GM12878 (cell line): ENCODE results near the gene MMD. TPM values are rescaled to one million over a fixed set of nuclear protein-coding genes. Genes with fewer than 3 reads are reported as not detected.

Experiments used
- ASH2L ChIP-seq: fragments of 300-600, 200-600 bp; sonication (generic); IDR thresholded peaks from 2 replicates; pipeline ENCODE4 v1.6.1; 2017; ENCODE audit warnings: low read depth, mild to moderate bottlenecking, borderline replicate concordance
- ATF2 ChIP-seq: IDR thresholded peaks from 2 replicates; pipeline ENCODE4 v1.6.1; 2012; ENCODE audit warnings: low read length, inconsistent platforms
- CREM ChIP-seq: IDR thresholded peaks from 2 replicates; pipeline ENCODE4 v1.6.1; 2014; ENCODE audit warnings: antibody characterized with exemption, low read depth
- E2F4 ChIP-seq: IDR thresholded peaks from 2 replicates; pipeline ENCODE4 v1.6.1; 2012; ENCODE audit warnings: low read depth, low read length, improper control_type of control experiment
- EZH2 ChIP-seq: IDR thresholded peaks from 2 replicates; pipeline ENCODE4 v1.6.1; 2012; ENCODE audit warnings: low read depth, mild to moderate bottlenecking, control low read depth, inconsistent platforms, low read length, borderline replicate concordance; ENCODE audit not compliant: control insufficient read depth
- FOXK2 ChIP-seq: fragments of 450-650 bp; IDR thresholded peaks from 2 replicates; pipeline ENCODE4 v1.6.1; 2017; ENCODE audit warnings: mild to moderate bottlenecking, moderate library complexity
- NBN ChIP-seq: fragments of 450-650 bp; IDR thresholded peaks from 2 replicates; pipeline ENCODE4 v1.6.1; 2016
- PKNOX1 ChIP-seq: fragments of 450-650 bp; IDR thresholded peaks from 2 replicates; pipeline ENCODE4 v1.6.1; 2016; ENCODE audit warnings: mild to moderate bottlenecking
- RELB ChIP-seq: fragments of 450-650 bp; IDR thresholded peaks from 2 replicates; pipeline ENCODE4 v1.6.1; 2017; ENCODE audit warnings: low read depth, mild to moderate bottlenecking, moderate library complexity
- RFX5 ChIP-seq: IDR thresholded peaks from 2 replicates; pipeline ENCODE4 v1.6.1; 2011; ENCODE audit warnings: low read depth, low read length, improper control_type of control experiment
- RUNX3 ChIP-seq: IDR thresholded peaks from 2 replicates; pipeline ENCODE4 v1.6.1; 2012; ENCODE audit warnings: low read length, inconsistent platforms
- TCF12 ChIP-seq: IDR thresholded peaks from 2 replicates; pipeline ENCODE4 v1.6.1; 2011; ENCODE audit warnings: low read depth, mild to moderate bottlenecking, low read length
- YY1 ChIP-seq: IDR thresholded peaks from 2 replicates; pipeline ENCODE4 v1.6.1; 2011; ENCODE audit warnings: low read depth, mild to moderate bottlenecking, low read length
- ZBED1 ChIP-seq: IDR thresholded peaks from 2 replicates; pipeline ENCODE4 v1.6.1; 2016; ENCODE audit warnings: borderline replicate concordance
- ZZZ3 ChIP-seq: IDR thresholded peaks from 2 replicates; pipeline ENCODE4 v1.6.1; 2011; ENCODE audit warnings: low read depth; ENCODE audit not compliant: control insufficient read depth, insufficient read length
- polyA plus RNA-seq, 11 experiments: library from polyadenylated mRNA; depleted of rRNA in 4 of 11; unstranded in 6 of 11; stranded (reverse) in 5 of 11; fragments of >200 nt; fragmentation: Nextera tagmentation in 4 of 11; fragmentation: Illumina TruSeq in 1 of 11; extraction: Ambion mirVana in 4 of 11; extraction: Trizol in 1 of 11; gene quantifications; 1 replicate in 1 of 11; 2 replicates in 10 of 11; pipeline versions ENCODE4 v1.2.1 to v1.2.3, GENCODE V29; 2011 to 2016; ENCODE audit warnings: inconsistent platforms in 2 of 11, missing spikeins in 2 of 11, low read depth in 1 of 11
- total RNA-seq, 4 experiments: library from RNA; depleted of rRNA in 3 of 4; stranded (reverse); fragments of >200 nt in 3 of 4; fragmentation: Illumina TruSeq in 1 of 4; extraction: Trizol in 1 of 4; gene quantifications; 2 replicates each; pipeline versions ENCODE4 v1.2.1 to v1.2.3, GENCODE V29; 2013 to 2021

Gene MMD
- total and polyA plus RNA-seq, 10 of the 15 experiments (the other 5 are each of a cell fraction or from before 2014, with no cell fraction given): 8.0 to 46.7 (median 22.3) TPM

GRCh38 chr17:55434721-55435120 is 13.1 kb upstream of the MMD start (continued):
- no peak for TF ChIP-seq ATF2
- TF ChIP-seq NBN: no peak
- TF ChIP-seq ZBED1: no peak
- TF ChIP-seq YY1: peak; percentile 64
- TF ChIP-seq RELB: no peak
- peak; percentile 60; the same call in 1 of the 2 replicates for TF ChIP-seq RUNX3
- no peak for TF ChIP-seq ASH2L
- TF ChIP-seq PKNOX1: no peak
- peak; percentile 20; the same call in 1 of the 2 replicates for TF ChIP-seq CREM
- TF ChIP-seq EZH2: no peak
- TF ChIP-seq ZZZ3: no peak
- TF ChIP-seq TCF12: no peak
- TF ChIP-seq RFX5: no peak
- no peak for TF ChIP-seq FOXK2
- no peak for TF ChIP-seq E2F4
